Endothelial cell of umbilical vein (primary cell): ENCODE data around the gene MYO7B.

Source experiments
- CTCF ChIP-seq, 2 donors: IDR thresholded peaks; 1 replicate in 1 of 2; 2 replicates in 1 of 2; pipeline ENCODE4 v1.5.1; 2011; ENCODE audit warnings: low read length in 2 of 2, mild to moderate bottlenecking in 2 of 2, moderate library complexity in 2 of 2, control low read depth in 1 of 2, inconsistent platforms in 1 of 2, low read depth in 1 of 2; ENCODE audit not compliant: insufficient read depth in 1 of 2; ENCODE audit errors: extremely low read depth in 1 of 2
- EZH2 ChIP-seq: IDR thresholded peaks from 2 replicates; pipeline ENCODE4 v1.6.1; 2012; ENCODE audit warnings: borderline replicate concordance, low read depth, mild to moderate bottlenecking, moderate library complexity, low read length, inconsistent platforms; ENCODE audit not compliant: severe bottlenecking
- FOS ChIP-seq: IDR thresholded peaks from 2 replicates; pipeline ENCODE4 v1.6.1; 2011; ENCODE audit warnings: mild to moderate bottlenecking, low read length, moderate library complexity, borderline replicate concordance; ENCODE audit not compliant: insufficient read depth
- GATA2 ChIP-seq: IDR thresholded peaks from 2 replicates; pipeline ENCODE4 v1.7.0; 2011; ENCODE audit warnings: low read depth, mild to moderate bottlenecking, moderate library complexity, mixed read lengths, low read length; ENCODE audit not compliant: insufficient read length, insufficient read depth
- JUN ChIP-seq: IDR thresholded peaks from 2 replicates; pipeline ENCODE4 v1.6.1; 2011; ENCODE audit warnings: borderline replicate concordance, low read depth; ENCODE audit not compliant: insufficient read length, insufficient read depth
- MAX ChIP-seq: IDR thresholded peaks from 2 replicates; pipeline ENCODE4 v1.6.1; 2011; ENCODE audit not compliant: insufficient read depth, insufficient read length
- POLR2A ChIP-seq: IDR thresholded peaks from 2 replicates; pipeline ENCODE4 v1.6.1; 2012; ENCODE audit warnings: low read depth, mild to moderate bottlenecking, control low read depth, low read length
- POLR2AphosphoS5 ChIP-seq: IDR thresholded peaks from 2 replicates; pipeline ENCODE4 v1.6.1; 2012; ENCODE audit warnings: low read depth, mild to moderate bottlenecking, control low read depth, low read length, moderate library complexity; ENCODE audit not compliant: insufficient read depth

- TF ChIP-seq CTCF (IDR thresholded peaks at IDR 0.05; ENCODE audit: extremely low read depth in 1 of 2, insufficient read depth in 1 of 2, low read depth in 1 of 2, low read length in 2 of 2), result no peak
- no peak for TF ChIP-seq POLR2A
- no peak for TF ChIP-seq MAX
- TF ChIP-seq EZH2, result no peak
- no peak for TF ChIP-seq POLR2AphosphoS5
- TF ChIP-seq JUN, result no peak
- no peak for TF ChIP-seq GATA2
- no peak for TF ChIP-seq FOS
Observed at GRCh38 chr2:127661949-127662510, 126.5 kb downstream of the MYO7B start.
